Nephron progenitor cell (in vitro differentiated cells): ENCODE results near the gene JAK3.
"Not testable (repeated sequence)": the region's sequence is repeated elsewhere in the genome, so short reads cannot be mapped to it uniquely, and the experiment has no call there.

Experiments
- DNase-seq: peaks from one replicate; pipeline ENCODE4 v3.0.0; 2021
- H3K27ac Mint-ChIP-seq: 2 replicates; pipeline ENCODE4 v1.8.0; 2021; ENCODE audit warnings: mild to moderate bottlenecking, moderate library complexity, mixed read lengths
- H3K27me3 Mint-ChIP-seq: 2 replicates; pipeline ENCODE4 v1.8.0; 2021; ENCODE audit warnings: mild to moderate bottlenecking, low read depth, mixed read lengths; ENCODE audit not compliant: poor library complexity
- H3K36me3 Mint-ChIP-seq: 2 replicates; pipeline ENCODE4 v1.8.0; 2021; ENCODE audit warnings: low read depth, mixed read lengths
- H3K4me1 Mint-ChIP-seq: 2 replicates; pipeline ENCODE4 v1.8.0; 2021; ENCODE audit warnings: mixed read lengths
- H3K4me3 Mint-ChIP-seq: 2 replicates; pipeline ENCODE4 v1.8.0; 2021; ENCODE audit warnings: mild to moderate bottlenecking, moderate library complexity, mixed read lengths
- H3K9me3 Mint-ChIP-seq: 2 replicates; pipeline ENCODE4 v1.8.0; 2021; ENCODE audit warnings: mild to moderate bottlenecking, moderate library complexity, mixed read lengths
- CTCF ChIP-seq: fragments of 200-600 bp; sonication (generic); IDR thresholded peaks from 2 replicates; pipeline ENCODE4 v1.5.0; 2021; ENCODE audit warnings: antibody characterized with exemption

JAK3 gene

GRCh38 chr19:17778968-17779929 lies 68.5 kb downstream of the JAK3 start:
- peak; percentile 44 for DNase-seq
- H3K4me1 Mint-ChIP-seq: peaks cover 18% of the 10 kb centered on the region
- peak overlapping the region; percentile 60 for H3K4me3 Mint-ChIP-seq
- peaks cover 49% of the 10 kb centered on the region for H3K27me3 Mint-ChIP-seq
- H3K36me3 Mint-ChIP-seq: peaks cover 4% of the 10 kb centered on the region
- TF ChIP-seq CTCF: no peak
- H3K27ac Mint-ChIP-seq: no peak overlapping the region
- no peaks in the 10 kb centered on the region for H3K9me3 Mint-ChIP-seq

GRCh38 chr19:17778251-17778967 lies 69.4 kb downstream of the JAK3 start:
- TF ChIP-seq CTCF: no peak
- H3K27me3 Mint-ChIP-seq: peaks cover 47% of the 10 kb centered on the region
- DNase-seq: peak; percentile 80
- peaks cover 18% of the 10 kb centered on the region for H3K4me1 Mint-ChIP-seq
- no peaks in the 10 kb centered on the region for H3K9me3 Mint-ChIP-seq
- no peak overlapping the region for H3K27ac Mint-ChIP-seq
- H3K4me3 Mint-ChIP-seq: peak overlapping the region; percentile 60
- H3K36me3 Mint-ChIP-seq: peaks cover 4% of the 10 kb centered on the region

- H3K9me3 Mint-ChIP-seq, DNase-seq, H3K27ac Mint-ChIP-seq, H3K36me3 Mint-ChIP-seq: not testable (repeated sequence)
- H3K4me1 Mint-ChIP-seq: peaks cover 18% of the 10 kb centered on the region
- H3K4me3 Mint-ChIP-seq: peak overlapping the region; percentile 52
- peaks cover 47% of the 10 kb centered on the region for H3K27me3 Mint-ChIP-seq
These were observed 69.9 kb downstream of the JAK3 start for GRCh38 chr19:17777840-17778239.

GRCh38 chr19:17775991-17776803 lies 71.6 kb downstream of the JAK3 start:
- peaks cover 49% of the 10 kb centered on the region for H3K27me3 Mint-ChIP-seq
- H3K9me3 Mint-ChIP-seq: no peaks in the 10 kb centered on the region
- H3K4me3 Mint-ChIP-seq: no peak overlapping the region
- no peak for TF ChIP-seq CTCF
- no peaks in the 10 kb centered on the region for H3K36me3 Mint-ChIP-seq
- H3K4me1 Mint-ChIP-seq: peaks cover 18% of the 10 kb centered on the region
- DNase-seq: no peak
- H3K27ac Mint-ChIP-seq: no peak overlapping the region

GRCh38 chr19:17775245-17775927 lies 72.4 kb downstream of the JAK3 start:
- Mint-ChIP-seq H3K27ac (no peak overlapping the region), H3K9me3 (no peaks in the 10 kb centered on the region), H3K4me1 (peaks cover 18% of the 10 kb centered on the region), H3K4me3 (peak overlapping the region; percentile 5), H3K36me3 (no peaks in the 10 kb centered on the region), H3K27me3 (peaks cover 56% of the 10 kb centered on the region)
- DNase-seq: peak; percentile 86
- TF ChIP-seq CTCF: peak; percentile 72
